ENCODE results near the gene PXMP4. TPM values are rescaled to one million over a fixed set of nuclear protein-coding genes. Genes with fewer than 3 reads are reported as not detected.

Gene PXMP4
- total RNA-seq, 1 donor from 2014 or later: 3.5 TPM

GRCh38 chr20:33669873-33670640 lies 50.1 kb downstream of the PXMP4 start:
- no peak overlapping the region for H3K4me3 Mint-ChIP-seq

GRCh38 chr20:33669224-33669623 lies 50.9 kb downstream of the PXMP4 start:
- DNase-seq (ENCODE audit: low spot score): no peak
- Histone ChIP-seq H3K27me3 (peaks cover 10% of the 10 kb centered on the region), H3K4me3 (no peak overlapping the region), H3F3A (ENCODE audit: low read depth) (peaks cover 21% of the 10 kb centered on the region), H3K27ac (no peak overlapping the region), H3K9ac (no peak overlapping the region), H3K4me1 (peaks cover 12% of the 10 kb centered on the region), H4K20me1 (ENCODE audit: low read depth) (no peaks in the 10 kb centered on the region), H3K9me3 (ENCODE audit: low read depth) (no peaks in the 10 kb centered on the region), H3K36me3 (no peaks in the 10 kb centered on the region), H2AFZ (replicated peaks) (no peak overlapping the region), H3K79me2 (ENCODE audit: low read depth) (no peaks in the 10 kb centered on the region), H3K4me2 (no peak overlapping the region)
- no peak overlapping the region for H3K4me3 Mint-ChIP-seq
- peaks cover 8% of the 10 kb centered on the region for H3K27me3 Mint-ChIP-seq (ENCODE audit: insufficient read depth, low read depth)
- H3K9me3 Mint-ChIP-seq: no peaks in the 10 kb centered on the region
- no peak overlapping the region for H3K27ac Mint-ChIP-seq
- H3K4me1 Mint-ChIP-seq: peaks cover 37% of the 10 kb centered on the region
- peaks cover 19% of the 10 kb centered on the region for H3K36me3 Mint-ChIP-seq
- TF ChIP-seq CTCF (IDR thresholded peaks at IDR 0.05) (no peak), EZH2 (IDR thresholded peaks at IDR 0.05) (no peak), EZH2phosphoT487 (IDR thresholded peaks at IDR 0.05) (no peak)

More at GRCh38 chr20:33669873-33670640, 50.1 kb downstream of the PXMP4 start:
- Histone ChIP-seq H3K27ac (no peak overlapping the region), H3F3A (ENCODE audit: low read depth) (peaks cover 23% of the 10 kb centered on the region), H3K4me1 (peaks cover 17% of the 10 kb centered on the region), H3K9ac (no peak overlapping the region), H3K36me3 (no peaks in the 10 kb centered on the region), H4K20me1 (ENCODE audit: low read depth) (peaks cover 7% of the 10 kb centered on the region), H2AFZ (replicated peaks) (no peak overlapping the region), H3K9me3 (ENCODE audit: low read depth) (no peaks in the 10 kb centered on the region), H3K79me2 (ENCODE audit: low read depth) (no peaks in the 10 kb centered on the region), H3K4me2 (no peak overlapping the region), H3K4me3 (no peak overlapping the region), H3K27me3 (peaks cover 10% of the 10 kb centered on the region)
- no peak overlapping the region for H3K27ac Mint-ChIP-seq
- peaks cover 34% of the 10 kb centered on the region for H3K4me1 Mint-ChIP-seq
- H3K9me3 Mint-ChIP-seq: no peaks in the 10 kb centered on the region
- peaks cover 10% of the 10 kb centered on the region for H3K27me3 Mint-ChIP-seq (ENCODE audit: insufficient read depth, low read depth)
- no peak for TF ChIP-seq CTCF (IDR thresholded peaks at IDR 0.05)
- no peak for DNase-seq (ENCODE audit: low spot score)
- peaks cover 19% of the 10 kb centered on the region for H3K36me3 Mint-ChIP-seq

- Mint-ChIP-seq H3K27me3 (ENCODE audit: insufficient read depth, low read depth) (peaks cover 6% of the 10 kb centered on the region), H3K27ac (peak overlapping the region; percentile 82), H3K4me1 (peaks cover 38% of the 10 kb centered on the region), H3K4me3 (no peak overlapping the region), H3K9me3 (no peaks in the 10 kb centered on the region), H3K36me3 (peaks cover 19% of the 10 kb centered on the region)
- H3K27ac ChIP-seq: no peak overlapping the region
- H3K27me3 ChIP-seq: peaks cover 10% of the 10 kb centered on the region
- H3K9ac ChIP-seq: no peak overlapping the region
- TF ChIP-seq EZH2 (IDR thresholded peaks at IDR 0.05): no peak
- no peak for TF ChIP-seq CTCF (IDR thresholded peaks at IDR 0.05)
- no peak for TF ChIP-seq EZH2phosphoT487 (IDR thresholded peaks at IDR 0.05)
- H3K9me3 ChIP-seq (ENCODE audit: low read depth): no peaks in the 10 kb centered on the region
- no peaks in the 10 kb centered on the region for H4K20me1 ChIP-seq (ENCODE audit: low read depth)
- H3K36me3 ChIP-seq: no peaks in the 10 kb centered on the region
- peaks cover 16% of the 10 kb centered on the region for H3K4me1 ChIP-seq
- no peaks in the 10 kb centered on the region for H3K79me2 ChIP-seq (ENCODE audit: low read depth)
- DNase-seq (ENCODE audit: low spot score): no peak
- H3F3A ChIP-seq (ENCODE audit: low read depth): peaks cover 21% of the 10 kb centered on the region
- H3K4me2 ChIP-seq: no peak overlapping the region
- no peak overlapping the region for H2AFZ ChIP-seq (replicated peaks)
- H3K4me3 ChIP-seq: no peak overlapping the region
These were observed 51.5 kb downstream of the PXMP4 start for GRCh38 chr20:33668466-33669155.

Data from neural progenitor cell (in vitro differentiated cells).